ENCODE data around the gene MPPED2.

MPPED2 gene

DNA sequence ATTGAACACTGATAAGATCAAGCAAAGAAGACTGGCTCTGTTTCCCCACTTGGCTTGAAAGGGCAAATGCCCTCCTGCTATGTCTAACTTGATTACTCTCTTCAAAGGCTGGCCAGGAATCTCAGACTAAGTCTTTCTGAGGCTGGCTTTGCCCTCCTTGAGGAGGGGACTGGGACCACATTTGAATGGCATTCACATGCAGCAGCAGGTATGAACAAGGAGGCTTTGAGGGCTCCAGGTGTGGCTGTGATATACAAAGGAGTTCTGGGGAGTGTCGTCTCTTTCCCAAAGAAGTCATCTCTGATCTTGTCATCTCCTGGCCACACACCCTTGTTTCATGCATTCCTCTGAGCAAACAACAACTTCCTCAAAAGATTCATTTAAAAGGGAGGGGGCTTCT is 132.4 kb downstream of the MPPED2 start:
- DNase-seq (ENCODE audit: insufficient read length, low spot score), result no peak
- no peak for FAIRE-seq
- TF ChIP-seq, protein P1, sequence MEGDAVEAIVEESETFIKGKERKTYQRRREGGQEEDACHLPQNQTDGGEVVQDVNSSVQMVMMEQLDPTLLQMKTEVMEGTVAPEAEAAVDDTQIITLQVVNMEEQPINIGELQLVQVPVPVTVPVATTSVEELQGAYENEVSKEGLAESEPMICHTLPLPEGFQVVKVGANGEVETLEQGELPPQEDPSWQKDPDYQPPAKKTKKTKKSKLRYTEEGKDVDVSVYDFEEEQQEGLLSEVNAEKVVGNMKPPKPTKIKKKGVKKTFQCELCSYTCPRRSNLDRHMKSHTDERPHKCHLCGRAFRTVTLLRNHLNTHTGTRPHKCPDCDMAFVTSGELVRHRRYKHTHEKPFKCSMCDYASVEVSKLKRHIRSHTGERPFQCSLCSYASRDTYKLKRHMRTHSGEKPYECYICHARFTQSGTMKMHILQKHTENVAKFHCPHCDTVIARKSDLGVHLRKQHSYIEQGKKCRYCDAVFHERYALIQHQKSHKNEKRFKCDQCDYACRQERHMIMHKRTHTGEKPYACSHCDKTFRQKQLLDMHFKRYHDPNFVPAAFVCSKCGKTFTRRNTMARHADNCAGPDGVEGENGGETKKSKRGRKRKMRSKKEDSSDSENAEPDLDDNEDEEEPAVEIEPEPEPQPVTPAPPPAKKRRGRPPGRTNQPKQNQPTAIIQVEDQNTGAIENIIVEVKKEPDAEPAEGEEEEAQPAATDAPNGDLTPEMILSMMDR (IDR thresholded peaks at IDR 0.05; ENCODE audit: insufficient read depth, missing control alignments), result no peak

DNA sequence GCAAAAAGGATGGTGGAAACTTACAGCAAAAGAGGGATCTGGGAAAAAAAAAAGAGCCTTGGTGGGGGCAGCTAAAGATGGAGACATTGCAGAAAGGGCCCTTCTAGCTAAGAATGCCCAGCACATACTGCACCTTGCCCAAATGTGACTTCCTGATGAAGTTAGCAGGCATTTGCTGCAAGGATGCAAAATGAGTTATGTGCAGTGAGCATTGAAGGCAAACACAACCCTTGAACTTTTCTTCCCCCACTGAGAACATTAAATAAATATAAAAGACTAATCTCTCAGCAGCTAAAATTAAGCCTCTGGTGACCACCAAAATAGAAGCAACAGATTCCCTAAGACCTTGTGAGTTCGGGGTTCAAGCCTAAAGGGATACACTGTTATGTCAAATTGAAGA is 133.3 kb downstream of the MPPED2 start:
- TF ChIP-seq, protein P1 (IDR thresholded peaks at IDR 0.05; ENCODE audit: insufficient read depth, missing control alignments), result no peak
- no peak for FAIRE-seq

DNA sequence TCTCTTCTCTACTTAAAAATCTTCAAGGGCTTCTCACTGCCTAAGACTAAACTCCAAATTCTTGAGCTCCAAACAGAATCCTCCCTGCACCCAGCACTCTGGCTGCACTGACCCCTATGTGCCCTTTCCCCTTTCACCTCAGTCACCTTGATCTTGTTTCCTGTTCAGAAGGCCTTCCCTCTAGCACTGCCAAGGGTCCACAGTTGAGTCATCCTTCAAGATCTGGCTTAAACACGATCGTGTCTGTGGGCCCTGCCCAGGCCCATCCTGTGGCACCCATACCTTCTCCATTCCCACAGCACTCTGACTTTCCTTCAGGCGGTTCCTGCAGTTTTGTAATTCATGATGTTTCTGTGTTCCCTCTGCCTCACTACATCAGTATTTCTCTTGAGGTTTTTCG is 134.0 kb downstream of the MPPED2 start:
- DNase-seq (ENCODE audit: insufficient read length, low spot score), result no peak
- TF ChIP-seq, protein P1 (IDR thresholded peaks at IDR 0.05; ENCODE audit: insufficient read depth, missing control alignments), result no peak
- FAIRE-seq, result no peak

More for the DNA sequence above, 133.3 kb downstream of the MPPED2 start:
- no peak for DNase-seq (ENCODE audit: insufficient read length, low spot score)

DNA sequence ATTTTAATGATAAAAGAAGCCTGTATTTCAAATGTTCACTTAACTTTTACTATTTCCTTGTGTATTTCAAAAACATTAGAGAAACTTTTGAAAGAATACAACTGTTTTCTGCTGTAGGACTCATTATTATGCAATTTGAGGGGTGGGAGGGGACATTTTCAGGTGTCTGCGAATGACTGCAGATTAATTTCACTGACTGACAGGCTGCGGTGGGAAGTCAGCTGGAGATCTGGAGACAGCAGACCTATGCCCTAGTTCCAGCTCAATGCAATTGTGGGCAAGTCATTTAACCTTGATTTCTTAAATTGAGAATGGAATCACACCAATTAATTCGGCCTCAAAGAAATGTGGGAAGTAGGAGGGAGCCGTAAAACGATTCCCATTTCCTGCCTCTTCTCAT is 134.5 kb downstream of the MPPED2 start:
- TF ChIP-seq, protein P1 (IDR thresholded peaks at IDR 0.05; ENCODE audit: insufficient read depth, missing control alignments), result no peak
- FAIRE-seq (no peak), DNase-seq (ENCODE audit: insufficient read length, low spot score) (no peak)

DNA sequence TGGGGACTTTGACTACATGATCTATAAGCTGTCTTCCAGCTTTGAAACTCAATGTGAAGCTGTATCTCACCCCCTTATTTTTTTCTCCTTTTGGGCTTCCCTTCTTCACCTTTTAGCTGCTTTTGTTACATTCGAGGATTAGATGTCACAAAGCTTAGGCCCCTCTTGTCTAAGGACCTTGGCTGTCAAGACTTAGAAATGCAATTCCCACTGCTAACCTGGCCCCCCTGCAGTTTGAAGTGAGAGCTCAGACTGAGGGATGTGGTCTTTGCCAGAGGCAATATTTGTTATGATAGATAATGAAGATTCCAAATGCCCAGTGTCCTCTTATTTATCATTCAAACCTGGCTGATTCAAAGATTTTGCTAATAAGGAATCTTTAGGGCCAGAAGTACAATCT is 135.0 kb downstream of the MPPED2 start:
- FAIRE-seq (no peak), DNase-seq (ENCODE audit: insufficient read length, low spot score) (no peak)
- TF ChIP-seq, protein P1 (IDR thresholded peaks at IDR 0.05; ENCODE audit: insufficient read depth, missing control alignments), result no peak

DNA sequence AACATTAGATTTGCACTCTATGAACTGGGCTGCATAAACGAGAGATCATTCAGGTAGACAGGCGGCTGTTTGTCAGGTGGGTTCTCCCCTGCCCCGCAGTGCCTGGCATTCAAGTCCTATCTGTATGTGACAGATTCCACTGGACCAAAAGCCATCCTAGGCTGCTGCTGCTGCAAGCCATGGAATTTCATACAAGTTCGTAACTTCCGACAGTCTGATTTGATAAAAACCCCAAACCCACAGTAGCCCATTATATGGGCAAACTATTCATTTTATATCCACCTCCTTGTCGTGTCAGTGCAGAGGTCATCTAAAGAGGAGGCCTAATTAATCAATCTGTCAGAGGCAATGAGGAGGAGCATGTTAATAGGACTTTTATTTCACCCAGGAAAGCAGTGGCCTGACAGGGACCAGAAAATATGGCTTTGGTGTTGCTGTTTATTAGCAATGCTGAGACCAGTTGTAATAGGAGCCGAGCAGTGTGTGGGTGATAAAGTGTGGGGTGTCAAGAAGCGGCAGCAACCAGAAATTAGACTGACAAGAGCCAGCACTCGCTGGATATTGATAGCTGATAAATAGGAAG is 139.0 kb downstream of the MPPED2 start:
- TF ChIP-seq, protein P1 (IDR thresholded peaks at IDR 0.05; ENCODE audit: insufficient read depth, missing control alignments), result no peak
- FAIRE-seq, result no peak

DNA sequence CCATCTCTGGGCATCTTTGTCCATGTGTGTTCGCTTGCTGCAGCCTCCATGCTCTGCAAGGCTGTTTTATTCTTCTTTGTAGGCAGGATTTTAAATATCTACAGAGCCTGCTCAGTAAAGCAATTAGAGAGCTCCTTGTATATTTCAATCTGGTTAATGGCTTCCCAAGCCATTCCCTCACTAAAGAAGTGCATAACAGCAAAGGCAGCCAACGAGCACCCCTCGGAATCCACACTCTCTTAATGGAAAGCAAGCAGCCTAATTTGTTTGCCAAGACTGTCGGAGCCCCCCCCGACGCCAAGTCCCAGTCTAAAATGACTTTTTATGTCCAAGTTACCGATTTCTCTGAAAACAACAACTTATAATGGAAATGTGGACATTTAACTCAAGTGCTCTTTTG is 139.6 kb downstream of the MPPED2 start:
- no peak for FAIRE-seq
- TF ChIP-seq, protein P1 (IDR thresholded peaks at IDR 0.05; ENCODE audit: insufficient read depth, missing control alignments), result no peak
- no peak for DNase-seq (ENCODE audit: insufficient read length, low spot score)

More for the DNA sequence above, 139.0 kb downstream of the MPPED2 start:
- no peak for DNase-seq (ENCODE audit: insufficient read length, low spot score)
